Head of caudate nucleus (tissue), 42 donors: Measurements from ENCODE around the gene OR4F3.
"Not testable (repeated sequence)": the region's sequence is repeated elsewhere in the genome, so short reads cannot be mapped to it uniquely, and the experiment has no call there.

Experiments used
- DNase-seq, 42 donors: peaks; one replicate each; pipeline versions ENCODE4 v3.0.0 to v3.0.0-alpha.2; 2020 to 2021; ENCODE audit warnings: mixed read lengths in 7 of 42
- intact Hi-C: fragments of 100-400 bp; cut with DNase I; formaldehyde crosslinking; loops from one replicate; pipeline ENCODE4 v1.15.0; 2022

The OR4F3 gene

GRCh38 chr5:181366968-181367367 is at the start of gene OR4F3:
OR4F3 (plus strand) TSS chr5:181367268.
- DNase-seq, intact Hi-C loops: not testable (repeated sequence)
